Endothelial cell of umbilical vein (primary cell): Measurements from ENCODE around the gene CYP4F22. TPM values are rescaled to one million over a fixed set of nuclear protein-coding genes. Genes with fewer than 3 reads are reported as not detected.

Source experiments
- BruUV-seq: library from RNA; stranded (reverse); fragments of 400-500 nt; replicated peaks from 2 replicates; lab custom pipeline; 2021; lab: Mats Ljungman, UMichigan
- CTCF ChIA-PET: fragments of 300-600, 350-600 bp; sonication (Branson Sonifier 250); formaldehyde crosslinking; loops from one replicate; lab custom pipeline; 2021; ENCODE audit warnings: antibody characterized with exemption, inconsistent platforms; lab: Charles Lee
- POLR2A ChIA-PET: fragments of 300-600, 350-600 bp; sonication (Branson Sonifier 250); formaldehyde crosslinking; loops from one replicate; lab custom pipeline; 2021; ENCODE audit warnings: antibody characterized with exemption, inconsistent platforms; lab: Charles Lee
- DNase-seq: peaks from one replicate; pipeline ENCODE4 v3.0.0-alpha.2; 2011; ENCODE audit warnings: low read depth, low spot score
- FAIRE-seq: peaks from 2 replicates; lab custom pipeline; 2011; peaks lifted over from hg19 to GRCh38; lab: Jason Lieb, UNC
- H2AFZ ChIP-seq: 2 replicates; pipeline ENCODE4 v1.6.0; 2012; ENCODE audit warnings: low read depth, low read length, control low read depth, inconsistent platforms
- H3K27ac ChIP-seq: 2 replicates; pipeline ENCODE4 v1.5.1; 2011; ENCODE audit warnings: low read depth, mild to moderate bottlenecking, control low read depth, low read length, moderate library complexity; ENCODE audit not compliant: insufficient read depth
- H3K27me3 ChIP-seq, 2 experiments: 2 replicates each; pipeline versions ENCODE4 v1.6.0 to v1.6.1; 2011; ENCODE audit warnings: low read length in 2 of 2, mixed read lengths in 1 of 2; ENCODE audit not compliant: control insufficient read depth in 2 of 2, insufficient read depth in 2 of 2
- H3K36me3 ChIP-seq, 2 experiments: 2 replicates in 1 of 2; 3 replicates in 1 of 2; pipeline ENCODE4 v1.5.1; 2011; ENCODE audit warnings: low read length in 2 of 2, mild to moderate bottlenecking in 1 of 2, moderate library complexity in 1 of 2; ENCODE audit not compliant: control insufficient read depth in 2 of 2, insufficient read depth in 2 of 2; ENCODE audit errors: extremely low read depth in 1 of 2
- H3K4me1 ChIP-seq: 3 replicates; pipeline ENCODE4 v1.5.1; 2011; ENCODE audit warnings: mild to moderate bottlenecking, low read length; ENCODE audit not compliant: control insufficient read depth, insufficient read depth; ENCODE audit errors: extremely low read depth
- H3K4me2 ChIP-seq: 2 replicates; pipeline ENCODE4 v1.6.1; 2011; ENCODE audit warnings: low read length, control low read depth, mixed read lengths; ENCODE audit not compliant: insufficient read depth
- H3K4me3 ChIP-seq, 3 experiments: fragments of 200-600 bp in 1 of 3; sonication (generic), shearing (Covaris generic) in 1 of 3; replicated peaks in 1 of 3; 2 replicates each; pipeline ENCODE4 v1.5.1; 2011 to 2016; ENCODE audit warnings: control low read depth in 3 of 3, low read length in 3 of 3, mild to moderate bottlenecking in 2 of 3, inconsistent platforms in 1 of 3, low read depth in 1 of 3, moderate library complexity in 1 of 3; ENCODE audit not compliant: insufficient read depth in 1 of 3
- H3K79me2 ChIP-seq: 2 replicates; pipeline ENCODE4 v1.6.0; 2012; ENCODE audit warnings: low read length, inconsistent platforms; ENCODE audit not compliant: control insufficient read depth, insufficient read depth
- H3K9ac ChIP-seq: replicated peaks from 2 replicates; pipeline ENCODE3; 2011; ENCODE audit warnings: low read length, control low read depth; ENCODE audit not compliant: insufficient read depth; ENCODE audit errors: extremely low read depth
- H3K9me1 ChIP-seq: replicated peaks from 3 replicates; pipeline ENCODE4 v1.6.0; 2011; ENCODE audit warnings: mild to moderate bottlenecking, low read length; ENCODE audit not compliant: control insufficient read depth, insufficient read depth; ENCODE audit errors: extremely low read depth
- H3K9me3 ChIP-seq: replicated peaks from 2 replicates; pipeline ENCODE4 v1.5.1; 2012; ENCODE audit warnings: low read length, inconsistent platforms; ENCODE audit not compliant: control insufficient read depth, insufficient read depth
- H4K20me1 ChIP-seq: replicated peaks from 2 replicates; pipeline ENCODE3; 2011; ENCODE audit warnings: mild to moderate bottlenecking, low read length; ENCODE audit not compliant: control insufficient read depth, insufficient read depth; ENCODE audit errors: extremely low read depth
- EZH2 ChIP-seq: IDR thresholded peaks from 2 replicates; pipeline ENCODE4 v1.6.1; 2012; ENCODE audit warnings: borderline replicate concordance, low read depth, mild to moderate bottlenecking, moderate library complexity, low read length, inconsistent platforms; ENCODE audit not compliant: severe bottlenecking
- FOS ChIP-seq: IDR thresholded peaks from 2 replicates; pipeline ENCODE4 v1.6.1; 2011; ENCODE audit warnings: mild to moderate bottlenecking, low read length, moderate library complexity, borderline replicate concordance; ENCODE audit not compliant: insufficient read depth
- GATA2 ChIP-seq: IDR thresholded peaks from 2 replicates; pipeline ENCODE4 v1.7.0; 2011; ENCODE audit warnings: low read depth, mild to moderate bottlenecking, moderate library complexity, mixed read lengths, low read length; ENCODE audit not compliant: insufficient read length, insufficient read depth
- JUN ChIP-seq: IDR thresholded peaks from 2 replicates; pipeline ENCODE4 v1.6.1; 2011; ENCODE audit warnings: borderline replicate concordance, low read depth; ENCODE audit not compliant: insufficient read length, insufficient read depth
- MYC ChIP-seq: IDR thresholded peaks from one replicate; pipeline ENCODE4 v1.6.1; 2011; ENCODE audit warnings: mild to moderate bottlenecking, low read depth, low read length
- POLR2A ChIP-seq: IDR thresholded peaks from 2 replicates; pipeline ENCODE4 v1.6.1; 2012; ENCODE audit warnings: low read depth, mild to moderate bottlenecking, control low read depth, low read length
- POLR2AphosphoS5 ChIP-seq: IDR thresholded peaks from 2 replicates; pipeline ENCODE4 v1.6.1; 2012; ENCODE audit warnings: low read depth, mild to moderate bottlenecking, control low read depth, low read length, moderate library complexity; ENCODE audit not compliant: insufficient read depth
- dilution Hi-C: fragments of 300-500 bp; cut with MboI; formaldehyde crosslinking; loops from one replicate; pipeline ENCODE4 v1.15.0; 2019; ENCODE audit warnings: low sequenced_read_pairs; ENCODE audit not compliant: extremely low pct_ligation_motif_present
- intact Hi-C: fragments of 100-400 bp; cut with micrococcal nuclease; formaldehyde crosslinking; loops from one replicate; pipeline ENCODE4 v1.10.0; 2022
- polyA plus RNA-seq, 4 experiments: library from polyadenylated mRNA; depleted of rRNA in 3 of 4; stranded (reverse) in 3 of 4; unstranded in 1 of 4; fragments of >200 nt; gene quantifications; 2 replicates each; pipeline versions ENCODE4 v1.2.1 to v1.2.3, GENCODE V29; 2011 to 2012; ENCODE audit warnings: missing spikeins in 1 of 4
- total RNA-seq: library from RNA; stranded (reverse); gene quantifications from 2 replicates; pipeline ENCODE4 v1.2.3, GENCODE V29; 2021
- TF ChIP-seq, protein P1 (sequence below): IDR thresholded peaks from 2 replicates; pipeline ENCODE4 v1.6.1; 2011; ENCODE audit not compliant: insufficient read depth, insufficient read length
- TF ChIP-seq, protein P2 (sequence below), 2 donors: IDR thresholded peaks; 1 replicate in 1 of 2; 2 replicates in 1 of 2; pipeline ENCODE4 v1.5.1; 2011; ENCODE audit warnings: low read length in 2 of 2, mild to moderate bottlenecking in 2 of 2, moderate library complexity in 2 of 2, control low read depth in 1 of 2, inconsistent platforms in 1 of 2, low read depth in 1 of 2; ENCODE audit not compliant: insufficient read depth in 1 of 2; ENCODE audit errors: extremely low read depth in 1 of 2

Gene CYP4F22
- total and polyA plus RNA-seq, 2 donors (not counting 3 experiments of a cell fraction or from before 2014, with no cell fraction given) = not detected

DNA sequence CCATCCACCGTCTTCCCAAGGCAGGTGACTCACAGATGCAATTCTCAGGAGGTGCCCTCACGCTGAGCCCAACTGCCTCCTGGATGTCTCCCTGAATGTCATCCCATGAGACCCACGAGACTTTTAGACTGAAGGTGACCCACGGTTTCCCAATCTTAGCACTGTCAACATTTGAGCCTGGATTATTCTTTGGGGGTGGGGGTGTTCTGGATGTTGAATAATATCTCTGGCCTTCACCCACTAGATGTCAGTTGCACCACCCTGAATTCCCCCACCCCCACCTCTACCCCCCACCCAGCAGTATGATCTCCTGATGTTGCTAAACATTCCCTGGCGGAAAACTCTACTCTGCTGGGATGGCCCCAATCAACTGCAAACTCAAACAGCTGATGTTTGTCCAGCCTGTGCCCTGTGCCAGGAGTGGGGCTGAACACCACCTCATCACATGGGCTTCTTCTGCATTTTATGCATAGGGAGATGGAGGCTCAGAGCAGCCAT, 2.2 kb upstream of the CYP4F22 start:
- dilution Hi-C loops = no loop called here
- no peak overlapping the region for H3K4me3 ChIP-seq
- no peaks in the 10 kb centered on the region for H3K79me2 ChIP-seq
- BruUV-seq = no TSS peak
- TF ChIP-seq, protein P1, sequence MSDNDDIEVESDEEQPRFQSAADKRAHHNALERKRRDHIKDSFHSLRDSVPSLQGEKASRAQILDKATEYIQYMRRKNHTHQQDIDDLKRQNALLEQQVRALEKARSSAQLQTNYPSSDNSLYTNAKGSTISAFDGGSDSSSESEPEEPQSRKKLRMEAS = no peak
- TF ChIP-seq GATA2 (no peak), FOS (no peak), JUN (no peak), POLR2A (no peak), EZH2 (no peak), POLR2AphosphoS5 (no peak), MYC (no peak)
- TF ChIP-seq, protein P2, sequence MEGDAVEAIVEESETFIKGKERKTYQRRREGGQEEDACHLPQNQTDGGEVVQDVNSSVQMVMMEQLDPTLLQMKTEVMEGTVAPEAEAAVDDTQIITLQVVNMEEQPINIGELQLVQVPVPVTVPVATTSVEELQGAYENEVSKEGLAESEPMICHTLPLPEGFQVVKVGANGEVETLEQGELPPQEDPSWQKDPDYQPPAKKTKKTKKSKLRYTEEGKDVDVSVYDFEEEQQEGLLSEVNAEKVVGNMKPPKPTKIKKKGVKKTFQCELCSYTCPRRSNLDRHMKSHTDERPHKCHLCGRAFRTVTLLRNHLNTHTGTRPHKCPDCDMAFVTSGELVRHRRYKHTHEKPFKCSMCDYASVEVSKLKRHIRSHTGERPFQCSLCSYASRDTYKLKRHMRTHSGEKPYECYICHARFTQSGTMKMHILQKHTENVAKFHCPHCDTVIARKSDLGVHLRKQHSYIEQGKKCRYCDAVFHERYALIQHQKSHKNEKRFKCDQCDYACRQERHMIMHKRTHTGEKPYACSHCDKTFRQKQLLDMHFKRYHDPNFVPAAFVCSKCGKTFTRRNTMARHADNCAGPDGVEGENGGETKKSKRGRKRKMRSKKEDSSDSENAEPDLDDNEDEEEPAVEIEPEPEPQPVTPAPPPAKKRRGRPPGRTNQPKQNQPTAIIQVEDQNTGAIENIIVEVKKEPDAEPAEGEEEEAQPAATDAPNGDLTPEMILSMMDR (IDR thresholded peaks at IDR 0.05; ENCODE audit: extremely low read depth in 1 of 2, insufficient read depth in 1 of 2, low read depth in 1 of 2, low read length in 2 of 2) = no peak
- H3K4me1 ChIP-seq = no peaks in the 10 kb centered on the region
- no peaks in the 10 kb centered on the region for H3K9me1 ChIP-seq
- H3K9me3 ChIP-seq = no peaks in the 10 kb centered on the region
- H3K27me3 ChIP-seq = peaks cover 15 to 18% of the 10 kb centered on the region in 2 experiments
- ChIA-PET CTCF (interaction anchor here (0.6 to 1.0 kb wide), 4 partner anchors 22 to 895 kb away, joined by 3 to 7 read pairs (median 4); partner anchors contain the start of gene AKAP8L), POLR2A (no interaction called here)
- no peak overlapping the region for H2AFZ ChIP-seq
- H4K20me1 ChIP-seq = no peaks in the 10 kb centered on the region
- no peak overlapping the region for H3K4me2 ChIP-seq
- H3K36me3 ChIP-seq = no peaks in the 10 kb centered on the region
- H3K27ac ChIP-seq = no peak overlapping the region
- intact Hi-C loops = no loop called here
- FAIRE-seq (no peak), DNase-seq (no peak)
- H3K9ac ChIP-seq = no peak overlapping the region
